ENCODE data around the gene METTL25B.

DNA sequence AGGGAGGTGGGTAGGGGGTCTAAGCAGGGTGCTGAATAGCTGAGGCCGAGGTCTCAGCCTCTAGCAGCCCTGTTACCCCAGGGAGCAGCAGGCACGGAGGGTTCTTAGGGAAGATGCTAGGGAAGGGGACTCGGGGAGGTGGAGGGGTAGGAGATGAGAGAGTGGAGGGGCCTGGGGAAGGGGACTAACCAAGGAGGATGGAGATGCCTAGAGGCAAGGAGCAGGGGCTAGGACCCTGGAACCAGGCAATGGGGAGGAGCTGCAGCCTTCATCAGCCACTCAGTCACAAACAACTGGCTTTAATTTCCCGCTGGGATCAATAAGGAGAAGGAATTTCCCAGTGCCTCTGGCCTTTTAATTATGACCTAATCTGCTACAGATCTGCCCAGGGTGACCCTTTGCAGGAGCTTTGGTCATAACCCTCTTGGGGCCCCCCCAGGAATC lies 20.0 kb upstream of the METTL25B start:
- TF ChIP-seq, protein P1, sequence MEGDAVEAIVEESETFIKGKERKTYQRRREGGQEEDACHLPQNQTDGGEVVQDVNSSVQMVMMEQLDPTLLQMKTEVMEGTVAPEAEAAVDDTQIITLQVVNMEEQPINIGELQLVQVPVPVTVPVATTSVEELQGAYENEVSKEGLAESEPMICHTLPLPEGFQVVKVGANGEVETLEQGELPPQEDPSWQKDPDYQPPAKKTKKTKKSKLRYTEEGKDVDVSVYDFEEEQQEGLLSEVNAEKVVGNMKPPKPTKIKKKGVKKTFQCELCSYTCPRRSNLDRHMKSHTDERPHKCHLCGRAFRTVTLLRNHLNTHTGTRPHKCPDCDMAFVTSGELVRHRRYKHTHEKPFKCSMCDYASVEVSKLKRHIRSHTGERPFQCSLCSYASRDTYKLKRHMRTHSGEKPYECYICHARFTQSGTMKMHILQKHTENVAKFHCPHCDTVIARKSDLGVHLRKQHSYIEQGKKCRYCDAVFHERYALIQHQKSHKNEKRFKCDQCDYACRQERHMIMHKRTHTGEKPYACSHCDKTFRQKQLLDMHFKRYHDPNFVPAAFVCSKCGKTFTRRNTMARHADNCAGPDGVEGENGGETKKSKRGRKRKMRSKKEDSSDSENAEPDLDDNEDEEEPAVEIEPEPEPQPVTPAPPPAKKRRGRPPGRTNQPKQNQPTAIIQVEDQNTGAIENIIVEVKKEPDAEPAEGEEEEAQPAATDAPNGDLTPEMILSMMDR (IDR thresholded peaks at IDR 0.05; ENCODE audit: low read depth, low read length, missing input control) = no peak
- no peak for TF ChIP-seq GABPA (IDR thresholded peaks at IDR 0.05 in 1 of 2, conservative IDR thresholded peaks at IDR 0.05 in 1 of 2)

Data from liver (tissue), 3 donors.